HFF-Myc (cell line): ENCODE results near the gene AMPH.
"Not testable (repeated sequence)": the region's sequence is repeated elsewhere in the genome, so short reads cannot be mapped to it uniquely, and the experiment has no call there.

Experiments
- DNase-seq: peaks from one replicate; pipeline ENCODE4 v3.0.0-alpha.2; 2011; ENCODE audit warnings: low read depth; ENCODE audit errors: extremely low read depth
- H3K4me3 ChIP-seq: replicated peaks from 2 replicates; pipeline ENCODE4 v1.5.1; 2011; ENCODE audit warnings: low read depth, mild to moderate bottlenecking, control low read depth, low read length
- TF ChIP-seq, protein P1 (sequence below): IDR thresholded peaks from 2 replicates; pipeline ENCODE4 v1.5.1; 2012; ENCODE audit warnings: mild to moderate bottlenecking, low read depth, low read length, control low read depth; ENCODE audit errors: missing control alignments

AMPH gene

DNA sequence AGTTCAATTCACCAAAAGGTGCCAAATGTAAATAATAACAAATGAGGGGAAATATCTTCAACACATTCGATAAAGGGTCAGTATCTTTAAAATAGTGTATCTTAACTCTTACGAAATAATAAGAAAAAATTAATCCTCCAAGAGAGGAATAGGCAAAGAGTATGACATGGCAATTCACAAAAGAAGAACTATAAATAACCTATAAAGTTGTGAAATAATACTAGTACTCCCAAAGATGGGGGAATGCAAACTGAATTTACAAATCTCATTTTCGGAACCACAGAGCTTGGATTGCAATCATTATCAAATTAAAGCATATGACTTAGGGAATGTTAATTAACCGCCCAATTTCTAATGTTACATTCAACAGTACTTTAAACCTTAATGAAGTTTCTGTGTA, 279.6 kb downstream of the AMPH start:
- H3K4me3 ChIP-seq, result no peak overlapping the region
- TF ChIP-seq, protein P1, sequence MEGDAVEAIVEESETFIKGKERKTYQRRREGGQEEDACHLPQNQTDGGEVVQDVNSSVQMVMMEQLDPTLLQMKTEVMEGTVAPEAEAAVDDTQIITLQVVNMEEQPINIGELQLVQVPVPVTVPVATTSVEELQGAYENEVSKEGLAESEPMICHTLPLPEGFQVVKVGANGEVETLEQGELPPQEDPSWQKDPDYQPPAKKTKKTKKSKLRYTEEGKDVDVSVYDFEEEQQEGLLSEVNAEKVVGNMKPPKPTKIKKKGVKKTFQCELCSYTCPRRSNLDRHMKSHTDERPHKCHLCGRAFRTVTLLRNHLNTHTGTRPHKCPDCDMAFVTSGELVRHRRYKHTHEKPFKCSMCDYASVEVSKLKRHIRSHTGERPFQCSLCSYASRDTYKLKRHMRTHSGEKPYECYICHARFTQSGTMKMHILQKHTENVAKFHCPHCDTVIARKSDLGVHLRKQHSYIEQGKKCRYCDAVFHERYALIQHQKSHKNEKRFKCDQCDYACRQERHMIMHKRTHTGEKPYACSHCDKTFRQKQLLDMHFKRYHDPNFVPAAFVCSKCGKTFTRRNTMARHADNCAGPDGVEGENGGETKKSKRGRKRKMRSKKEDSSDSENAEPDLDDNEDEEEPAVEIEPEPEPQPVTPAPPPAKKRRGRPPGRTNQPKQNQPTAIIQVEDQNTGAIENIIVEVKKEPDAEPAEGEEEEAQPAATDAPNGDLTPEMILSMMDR, result no peak
- no peak for DNase-seq

DNA sequence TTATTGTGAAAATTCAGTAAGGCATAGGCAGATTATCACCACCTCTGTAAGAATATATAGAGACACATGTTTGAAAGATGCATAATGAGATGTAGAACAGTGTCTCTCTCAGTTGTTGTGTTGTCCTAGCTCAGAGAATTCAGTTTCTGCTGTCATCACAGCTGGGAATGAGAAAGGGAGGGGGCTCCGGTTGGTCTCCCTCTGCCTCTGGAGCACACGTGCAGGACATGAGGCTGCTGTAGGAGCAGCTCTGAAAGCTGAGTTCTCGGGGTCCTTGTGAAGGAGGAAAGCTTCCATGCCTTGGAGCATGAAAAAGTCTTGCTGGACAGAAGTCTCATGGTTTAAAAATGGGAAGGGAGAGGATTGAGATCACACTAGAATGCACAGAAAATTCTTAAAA, 280.4 kb downstream of the AMPH start:
- H3K4me3 ChIP-seq, DNase-seq: not testable (repeated sequence)

DNA sequence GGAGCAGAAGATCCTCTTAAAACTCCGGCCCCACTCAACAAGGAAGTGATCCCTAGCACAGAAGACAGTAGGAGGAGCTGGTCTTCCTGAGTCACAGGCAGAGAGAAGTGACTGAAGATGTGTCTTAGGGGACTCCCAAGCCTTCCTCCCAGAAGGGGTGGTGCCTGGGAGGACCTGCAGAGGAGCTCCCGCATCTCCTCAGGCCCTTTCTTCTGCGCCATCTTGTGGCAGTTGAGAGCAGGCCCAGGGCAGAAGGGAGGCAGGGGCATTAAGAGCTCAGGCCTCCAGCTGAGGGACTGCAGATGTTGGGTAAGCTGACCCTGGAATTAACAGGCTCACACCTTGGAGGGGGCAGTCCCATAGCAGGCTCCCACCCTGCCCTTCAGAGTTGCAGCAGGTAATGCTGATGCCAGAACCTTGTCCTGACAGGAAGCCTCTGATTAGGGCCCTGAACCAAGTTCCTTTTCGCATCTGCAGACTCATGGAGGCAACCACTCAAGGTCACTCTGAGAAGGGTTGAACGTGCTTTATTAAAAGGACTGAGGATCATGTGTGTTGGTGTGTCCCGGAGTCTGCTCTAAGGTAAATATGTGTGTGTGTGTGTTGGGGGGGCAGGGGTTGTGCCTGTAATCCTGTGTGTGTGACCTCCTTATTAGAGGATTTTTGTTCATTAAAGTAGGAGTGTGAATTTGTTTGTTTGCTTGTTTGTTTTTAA, 281.1 kb downstream of the AMPH start:
- H3K4me3 ChIP-seq, DNase-seq: not testable (repeated sequence)
- TF ChIP-seq, protein P1, result peak; percentile 16

DNA sequence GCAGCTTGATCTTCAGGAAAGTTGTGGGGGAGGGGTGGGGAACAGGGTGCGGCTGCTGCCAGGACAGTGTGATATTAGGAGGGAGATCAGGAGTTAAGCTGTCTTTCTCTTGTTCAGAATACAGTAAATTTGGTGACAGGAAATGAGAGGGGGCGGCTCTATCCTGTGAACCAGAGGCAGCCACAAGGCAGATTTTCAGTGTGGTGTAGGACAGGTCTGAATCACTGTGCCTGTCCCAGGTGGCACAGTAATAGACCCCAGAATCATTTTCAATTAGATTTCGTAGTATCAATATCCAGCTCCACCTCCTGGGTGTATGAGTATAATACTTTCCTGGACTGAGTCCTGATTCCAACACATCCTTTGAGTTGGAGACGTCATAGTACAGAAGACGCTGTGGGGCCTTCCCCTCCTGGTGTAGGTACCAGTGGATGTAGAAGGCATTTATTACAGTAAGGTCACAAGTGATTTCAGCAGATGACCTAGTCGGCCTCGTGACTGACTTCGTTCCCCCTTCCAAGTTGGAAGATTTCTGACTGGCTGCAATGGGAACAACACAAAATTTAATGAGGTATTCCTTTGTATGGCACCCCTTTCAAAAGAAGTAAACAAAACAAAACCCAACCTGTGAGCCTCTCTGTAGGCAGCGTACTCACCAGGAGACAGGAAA, 281.9 kb downstream of the AMPH start:
- H3K4me3 ChIP-seq, DNase-seq: not testable (repeated sequence)

DNA sequence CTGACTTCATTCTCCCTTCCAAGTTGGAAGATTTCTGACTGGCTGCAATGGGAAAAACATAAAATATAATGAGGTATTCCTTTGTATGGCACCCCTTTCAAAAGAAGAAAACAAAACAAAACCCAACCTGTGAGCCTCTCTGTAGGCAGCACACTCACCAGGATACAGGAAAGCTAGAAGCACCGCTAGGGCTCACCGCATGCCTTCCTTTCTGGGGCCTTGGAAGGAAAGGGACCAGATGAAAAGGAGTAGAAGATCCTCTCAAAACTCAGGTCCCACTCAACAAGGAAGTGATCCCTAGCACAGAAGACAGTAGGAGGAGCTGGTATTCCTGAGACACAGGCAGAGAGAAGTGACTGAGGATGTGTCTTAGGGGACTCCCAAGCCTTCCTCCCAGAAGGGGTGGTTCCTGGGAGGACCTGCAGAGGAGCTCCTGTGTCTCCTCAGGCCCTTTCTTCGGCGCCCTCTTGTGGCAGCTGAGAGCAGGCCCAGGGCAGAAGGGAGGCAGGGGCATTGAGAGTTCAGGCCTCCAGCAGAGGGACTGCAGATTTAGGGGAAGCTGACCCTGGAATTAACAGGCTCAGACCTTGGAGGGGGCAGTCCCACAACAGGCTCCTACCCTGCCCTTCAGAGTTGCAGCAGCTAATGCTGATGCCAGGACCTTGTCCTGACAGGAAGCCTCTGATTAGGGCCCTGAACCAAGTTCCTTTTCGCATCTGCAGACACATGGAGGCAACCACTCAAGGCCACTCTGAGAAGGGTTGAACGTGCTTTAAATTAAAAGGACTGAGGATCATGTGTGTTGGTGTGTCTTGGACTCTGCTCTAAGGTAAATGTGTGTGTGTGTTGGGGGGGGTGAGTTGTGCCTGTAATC, 285.6 kb downstream of the AMPH start:
- DNase-seq, H3K4me3 ChIP-seq: not testable (repeated sequence)
- TF ChIP-seq, protein P1, result peak; percentile 83

DNA sequence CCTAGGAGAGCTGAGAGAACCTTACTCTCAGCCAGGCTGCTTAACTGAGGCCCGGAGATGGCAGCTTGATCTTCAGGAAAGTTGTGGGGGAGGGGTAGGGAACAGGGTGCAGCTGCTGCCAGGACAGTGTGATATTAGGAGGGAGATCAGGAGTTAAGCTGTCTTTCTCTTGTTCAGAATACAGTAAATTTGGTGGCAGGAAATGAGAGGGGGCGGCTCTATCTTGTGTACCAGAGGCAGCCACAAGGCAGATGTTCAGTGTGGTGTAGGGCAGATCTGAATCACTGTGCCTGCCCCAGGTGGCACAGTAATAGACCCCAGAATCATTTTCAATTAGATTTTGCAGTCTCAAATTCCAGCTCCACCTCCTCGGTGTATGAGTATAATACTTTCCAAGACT, 286.4 kb downstream of the AMPH start:
- H3K4me3 ChIP-seq, DNase-seq: not testable (repeated sequence)

DNA sequence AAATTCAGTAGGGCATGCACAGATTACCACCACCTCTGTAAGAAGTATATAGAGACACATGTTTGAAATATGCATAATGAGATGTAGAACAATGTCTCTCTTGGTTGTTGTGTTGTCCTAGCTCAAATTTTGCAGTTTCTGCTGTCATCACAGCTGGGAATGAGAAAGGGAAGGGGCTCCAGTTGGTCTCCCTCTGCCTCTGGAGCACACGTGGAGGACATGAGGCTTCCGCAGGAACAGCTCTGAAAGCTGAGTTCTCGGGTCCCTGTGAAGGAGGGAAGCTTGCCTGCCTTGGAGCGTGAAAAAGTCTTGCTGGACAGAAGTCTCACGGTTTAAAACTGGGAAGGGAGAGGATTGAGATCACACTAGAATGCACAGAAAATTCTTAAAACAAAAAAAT, 289.0 kb downstream of the AMPH start:
- DNase-seq, H3K4me3 ChIP-seq: not testable (repeated sequence)

DNA sequence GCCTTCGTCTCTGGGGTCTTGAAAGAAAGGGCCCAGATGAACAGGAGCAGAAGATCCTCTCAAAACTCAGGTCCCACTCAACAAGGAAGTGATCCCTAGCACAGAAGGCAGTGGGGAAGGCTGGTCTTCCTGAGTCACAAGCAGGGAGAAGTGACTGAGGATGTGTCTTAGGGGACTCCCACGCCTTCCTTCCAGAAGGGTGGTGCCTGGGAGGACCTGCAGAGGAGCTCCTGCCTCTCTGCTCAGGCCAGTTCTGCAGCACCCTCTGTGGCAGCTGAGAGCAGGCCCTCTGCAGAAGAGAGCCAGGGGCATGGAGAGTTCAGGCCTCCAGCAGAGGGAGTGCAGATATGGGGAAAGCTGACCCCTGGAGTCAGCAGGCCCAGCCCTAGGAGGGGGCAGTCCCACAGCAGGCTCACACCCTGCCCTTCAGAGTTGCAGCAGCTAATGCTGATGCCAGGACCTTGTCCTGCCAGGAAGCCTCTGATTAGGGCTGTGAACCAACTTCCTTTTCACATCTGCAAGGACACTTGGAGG, 289.9 kb downstream of the AMPH start:
- DNase-seq, H3K4me3 ChIP-seq: not testable (repeated sequence)
- TF ChIP-seq, protein P1, result peak; percentile 15
